Measurements from ENCODE around the gene CHSY1. TPM values are rescaled to one million over a fixed set of nuclear protein-coding genes. Genes with fewer than 3 reads are reported as not detected.
A peak's percentile ranks its signal among the peaks of the same experiment; 100 is the strongest.

Gene CHSY1
- total RNA-seq, 6 experiments from 2014 or later, result 4.9 to 12.6 (median 7.2) TPM

DNA sequence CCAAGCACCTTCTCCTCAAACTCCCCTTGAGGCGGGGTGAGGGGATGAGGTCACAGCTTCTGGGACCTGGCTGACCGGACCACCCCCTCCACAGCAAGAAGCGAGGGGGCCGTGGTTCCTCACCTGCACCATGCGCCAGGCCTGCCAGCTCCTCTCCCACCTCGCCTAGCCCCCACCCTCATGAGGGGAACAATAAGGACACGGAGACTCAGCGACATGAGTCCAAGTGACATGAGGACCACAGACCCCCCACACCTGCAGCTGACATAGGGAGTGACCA lies 118.7 kb downstream of the CHSY1 start:
- no peaks in the 10 kb centered on the region for H3K9me3 ChIP-seq
- H3K36me3 ChIP-seq, result no peaks in the 10 kb centered on the region
- no peaks in the 10 kb centered on the region for H3K4me1 ChIP-seq
- ATAC-seq, result no peak
- H3K27ac ChIP-seq, result no peak overlapping the region
- no peak for TF ChIP-seq POLR2A (IDR thresholded peaks at IDR 0.05)
- TF ChIP-seq, protein P1, sequence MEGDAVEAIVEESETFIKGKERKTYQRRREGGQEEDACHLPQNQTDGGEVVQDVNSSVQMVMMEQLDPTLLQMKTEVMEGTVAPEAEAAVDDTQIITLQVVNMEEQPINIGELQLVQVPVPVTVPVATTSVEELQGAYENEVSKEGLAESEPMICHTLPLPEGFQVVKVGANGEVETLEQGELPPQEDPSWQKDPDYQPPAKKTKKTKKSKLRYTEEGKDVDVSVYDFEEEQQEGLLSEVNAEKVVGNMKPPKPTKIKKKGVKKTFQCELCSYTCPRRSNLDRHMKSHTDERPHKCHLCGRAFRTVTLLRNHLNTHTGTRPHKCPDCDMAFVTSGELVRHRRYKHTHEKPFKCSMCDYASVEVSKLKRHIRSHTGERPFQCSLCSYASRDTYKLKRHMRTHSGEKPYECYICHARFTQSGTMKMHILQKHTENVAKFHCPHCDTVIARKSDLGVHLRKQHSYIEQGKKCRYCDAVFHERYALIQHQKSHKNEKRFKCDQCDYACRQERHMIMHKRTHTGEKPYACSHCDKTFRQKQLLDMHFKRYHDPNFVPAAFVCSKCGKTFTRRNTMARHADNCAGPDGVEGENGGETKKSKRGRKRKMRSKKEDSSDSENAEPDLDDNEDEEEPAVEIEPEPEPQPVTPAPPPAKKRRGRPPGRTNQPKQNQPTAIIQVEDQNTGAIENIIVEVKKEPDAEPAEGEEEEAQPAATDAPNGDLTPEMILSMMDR (IDR thresholded peaks at IDR 0.05), result no peak
- peak in 1 of 3 donors; percentile 12 for DNase-seq
- H3K4me3 ChIP-seq, result no peak overlapping the region
- intact Hi-C loops (cut with DNase I), result no loop called here
- WGBS (ENCODE audit: insufficient coverage, low coverage, low lambda C conversion rate, missing lambda C conversion rate), result 86% methylated on average over 3 of the region's 8 CpGs
- no peaks in the 10 kb centered on the region for H3K27me3 ChIP-seq

DNA sequence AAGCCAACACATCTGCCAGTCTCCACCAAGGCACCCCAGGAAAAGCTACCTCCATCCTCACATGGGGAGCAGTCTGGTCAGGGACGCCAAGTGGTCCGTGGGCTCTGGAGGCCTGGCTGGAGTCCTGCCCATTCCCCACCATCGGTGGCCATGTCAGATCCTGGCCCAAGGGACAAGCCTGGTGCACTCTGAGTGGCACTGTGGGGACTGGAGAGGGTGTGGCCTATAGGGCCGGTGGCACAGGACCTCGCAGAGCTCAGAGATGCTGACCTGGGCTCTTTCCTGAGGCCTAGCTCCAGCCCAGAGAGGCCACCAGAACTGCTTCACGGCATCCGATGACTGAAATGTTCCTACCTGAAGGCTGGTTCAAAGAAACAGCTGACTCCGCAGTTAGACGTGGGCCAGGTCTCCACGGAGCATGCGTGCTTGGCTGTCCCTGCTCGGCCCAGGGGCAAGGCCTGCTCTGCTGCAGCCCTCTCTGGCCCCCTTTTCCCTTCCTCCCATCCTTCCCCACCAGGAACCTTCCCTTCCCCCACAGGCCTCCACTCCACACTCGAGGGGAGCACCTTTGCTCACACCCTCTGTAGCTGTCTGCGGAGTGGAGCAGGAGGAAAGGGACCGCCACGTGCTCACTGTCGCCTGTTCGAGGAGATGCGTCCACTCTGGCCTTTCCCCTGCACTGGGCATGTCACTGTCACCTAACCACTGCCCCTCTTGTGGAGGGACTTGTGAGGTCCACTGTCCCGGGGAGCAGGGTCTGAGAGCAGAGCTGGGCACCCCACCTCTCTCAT lies 119.3 kb downstream of the CHSY1 start:
- intact Hi-C loops (cut with DNase I), result no loop called here
- Histone ChIP-seq H3K4me3 (no peak overlapping the region), H3K36me3 (no peaks in the 10 kb centered on the region), H3K27ac (no peak overlapping the region), H3K27me3 (no peaks in the 10 kb centered on the region), H3K9me3 (no peaks in the 10 kb centered on the region), H3K4me1 (peaks cover 0 to 5% (median 0%) of the 10 kb centered on the region in 4 donors)
- DNase-seq (peak in 2 of 3 donors; percentile 13 to 47), ATAC-seq (no peak)
- TF ChIP-seq, protein P1 (IDR thresholded peaks at IDR 0.05), result no peak
- no peak for TF ChIP-seq POLR2A (IDR thresholded peaks at IDR 0.05)
- 83% methylated on average over 6 of the region's 20 CpGs for WGBS (ENCODE audit: insufficient coverage, low coverage, low lambda C conversion rate, missing lambda C conversion rate)

DNA sequence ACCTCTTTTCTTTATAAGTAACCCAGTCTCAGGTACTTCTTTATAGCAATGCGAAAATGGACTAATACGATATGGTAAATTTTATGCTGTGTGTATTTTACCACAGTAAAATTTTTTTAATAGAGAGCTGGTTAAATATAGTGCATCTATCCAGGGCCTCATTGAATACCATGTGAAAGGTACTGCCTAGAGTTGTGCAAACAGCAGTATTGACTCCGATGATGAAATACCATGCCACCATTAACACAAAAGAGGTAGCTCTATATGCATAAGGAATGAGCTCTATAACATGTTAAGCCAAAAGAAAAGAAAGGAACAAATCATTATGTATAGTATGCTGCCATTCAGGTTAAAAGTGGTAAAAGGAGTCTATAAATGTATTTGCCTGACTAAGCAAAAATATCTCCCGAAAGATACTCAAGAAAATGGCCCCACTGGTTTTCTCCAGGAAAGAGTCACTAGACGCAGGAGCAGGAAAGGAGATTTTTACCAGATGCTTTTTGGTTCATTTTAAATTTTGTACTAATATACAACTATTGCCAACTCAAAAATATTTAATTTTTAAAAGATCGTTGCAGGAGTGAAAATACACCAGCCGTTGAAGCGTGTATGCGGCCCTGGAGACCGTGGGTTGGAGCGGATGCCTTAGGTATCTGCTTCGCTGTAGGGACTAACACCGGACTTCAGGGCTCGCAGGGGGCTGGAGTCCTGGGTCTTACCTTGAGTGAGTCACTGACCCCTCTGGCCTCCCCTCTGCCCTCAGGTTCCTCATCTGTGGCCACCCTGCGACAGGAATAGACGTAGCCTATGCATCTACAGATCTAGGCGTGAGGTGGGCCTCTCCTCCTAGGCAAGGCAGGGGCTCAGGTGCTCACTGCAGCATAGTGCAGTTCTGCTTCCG lies 120.1 kb downstream of the CHSY1 start:
- TF ChIP-seq POLR2A (IDR thresholded peaks at IDR 0.05), result no peak
- TF ChIP-seq, protein P1 (IDR thresholded peaks at IDR 0.05), result no peak
- intact Hi-C loops (cut with DNase I), result no loop called here

DNA sequence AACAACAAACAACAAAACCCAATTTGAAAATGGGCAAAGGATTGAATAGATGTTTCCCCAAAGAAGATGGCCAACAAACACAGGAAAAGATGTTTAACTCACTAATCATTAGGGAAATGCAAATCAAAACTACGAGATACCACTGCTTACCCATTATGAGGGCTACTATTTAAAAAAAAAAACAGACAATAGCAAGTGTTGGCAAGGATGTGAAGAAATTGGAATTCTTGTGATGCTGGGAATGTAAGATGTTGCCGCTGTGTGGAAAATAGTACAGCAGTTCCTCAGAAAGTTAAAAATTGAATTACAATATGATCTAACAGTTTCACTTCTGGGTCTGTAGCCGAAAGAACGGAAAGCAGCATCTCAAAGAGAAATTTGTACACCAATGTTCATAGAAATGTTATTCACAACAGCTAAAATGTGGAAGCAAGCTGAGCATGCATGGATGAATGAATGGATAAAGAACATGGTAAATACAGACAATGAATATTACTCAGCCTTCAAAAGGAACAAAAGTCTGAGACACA lies 121.9 kb downstream of the CHSY1 start:
- H3K9me3 ChIP-seq, result no peaks in the 10 kb centered on the region
- TF ChIP-seq, protein P1 (IDR thresholded peaks at IDR 0.05), result no peak
- no peak for TF ChIP-seq POLR2A (IDR thresholded peaks at IDR 0.05)
- no peaks in the 10 kb centered on the region for H3K36me3 ChIP-seq
- H3K4me1 ChIP-seq, result peaks cover 0 to 10% (median 0%) of the 10 kb centered on the region in 4 donors
- ATAC-seq, result no peak
- H3K4me3 ChIP-seq, result no peak overlapping the region
- WGBS (ENCODE audit: insufficient coverage, low coverage, low lambda C conversion rate, missing lambda C conversion rate), result 81% methylated on average over 4 of the region's 4 CpGs
- H3K27ac ChIP-seq, result no peak overlapping the region
- intact Hi-C loops (cut with DNase I), result no loop called here
- H3K27me3 ChIP-seq, result no peaks in the 10 kb centered on the region
- no peak for DNase-seq

More for the DNA sequence above, 120.1 kb downstream of the CHSY1 start:
- ATAC-seq (no peak), DNase-seq (peak in 2 of 3 donors; percentile 10 to 33)
- Histone ChIP-seq H3K36me3 (no peaks in the 10 kb centered on the region), H3K4me3 (no peak overlapping the region), H3K9me3 (no peaks in the 10 kb centered on the region), H3K27me3 (no peaks in the 10 kb centered on the region), H3K27ac (no peak overlapping the region), H3K4me1 (peaks cover 0 to 10% (median 0%) of the 10 kb centered on the region in 4 donors)
- 69% methylated on average over 10 of the region's 18 CpGs for WGBS (ENCODE audit: insufficient coverage, low coverage, low lambda C conversion rate, missing lambda C conversion rate)

Measured in right lobe of liver (tissue), 6 donors.